ENCODE results near the gene STK10.

GRCh38 chr5:172048170-172048422 is 139.9 kb downstream of the STK10 start:
- TF ChIP-seq CTCF (IDR thresholded peaks at IDR 0.05) (no peak), POLR2A (IDR thresholded peaks at IDR 0.05) (no peak), EP300 (IDR thresholded peaks at IDR 0.05) (no peak)
